NCI-H1694 (cell line): Measurements from ENCODE around the gene DNAJB6.

Experiments
- DNase-seq: peaks from one replicate; lab custom pipeline; 2025; lab: John Stamatoyannopoulos, UW

The DNAJB6 gene

GRCh38 chr7:157409753-157410727 is 73.2 kb downstream of the DNAJB6 start:
- DNase-seq: no peak

- DNase-seq: no peak
Observed at GRCh38 chr7:157410831-157411556, 74.2 kb downstream of the DNAJB6 start.

- no peak for DNase-seq
Observed at GRCh38 chr7:157411580-157411979, 74.8 kb downstream of the DNAJB6 start.

- DNase-seq: no peak
Observed at GRCh38 chr7:157412021-157412443, 75.2 kb downstream of the DNAJB6 start.

GRCh38 chr7:157412491-157413180 is 75.8 kb downstream of the DNAJB6 start:
- no peak for DNase-seq

GRCh38 chr7:157413881-157414701 is 77.3 kb downstream of the DNAJB6 start:
- DNase-seq: no peak

- DNase-seq: no peak
Observed at GRCh38 chr7:157414702-157415096, 77.9 kb downstream of the DNAJB6 start.

- no peak for DNase-seq
Observed at GRCh38 chr7:157415486-157415885, 78.7 kb downstream of the DNAJB6 start.

- no peak for DNase-seq
Observed at GRCh38 chr7:157416011-157416410, 79.2 kb downstream of the DNAJB6 start.

- no peak for DNase-seq
Observed at GRCh38 chr7:157418204-157419034, 81.6 kb downstream of the DNAJB6 start.

GRCh38 chr7:157419035-157419293 is 82.2 kb downstream of the DNAJB6 start:
- no peak for DNase-seq

- no peak for DNase-seq
Observed at GRCh38 chr7:157422279-157422678, 85.5 kb downstream of the DNAJB6 start.

- no peak for DNase-seq
Observed at GRCh38 chr7:157423348-157423747, 86.5 kb downstream of the DNAJB6 start.

- no peak for DNase-seq
Observed at GRCh38 chr7:157423886-157424565, 87.2 kb downstream of the DNAJB6 start.

- no peak for DNase-seq
Observed at GRCh38 chr7:157425137-157425731, 88.4 kb downstream of the DNAJB6 start.

GRCh38 chr7:157425761-157426160 is 89.0 kb downstream of the DNAJB6 start:
- DNase-seq: no peak

- no peak for DNase-seq
Observed at GRCh38 chr7:157426463-157427301, 89.9 kb downstream of the DNAJB6 start.

- DNase-seq: no peak
Observed at GRCh38 chr7:157427811-157428553, 91.2 kb downstream of the DNAJB6 start.
